ENCODE results near the gene TAP1. TPM values are rescaled to one million over a fixed set of nuclear protein-coding genes. Genes with fewer than 3 reads are reported as not detected.

TAP1 gene
- total and polyA plus RNA-seq, 2 donors (not counting 3 experiments of a cell fraction or from before 2014, with no cell fraction given): 15.6 to 25.9 TPM

DNA sequence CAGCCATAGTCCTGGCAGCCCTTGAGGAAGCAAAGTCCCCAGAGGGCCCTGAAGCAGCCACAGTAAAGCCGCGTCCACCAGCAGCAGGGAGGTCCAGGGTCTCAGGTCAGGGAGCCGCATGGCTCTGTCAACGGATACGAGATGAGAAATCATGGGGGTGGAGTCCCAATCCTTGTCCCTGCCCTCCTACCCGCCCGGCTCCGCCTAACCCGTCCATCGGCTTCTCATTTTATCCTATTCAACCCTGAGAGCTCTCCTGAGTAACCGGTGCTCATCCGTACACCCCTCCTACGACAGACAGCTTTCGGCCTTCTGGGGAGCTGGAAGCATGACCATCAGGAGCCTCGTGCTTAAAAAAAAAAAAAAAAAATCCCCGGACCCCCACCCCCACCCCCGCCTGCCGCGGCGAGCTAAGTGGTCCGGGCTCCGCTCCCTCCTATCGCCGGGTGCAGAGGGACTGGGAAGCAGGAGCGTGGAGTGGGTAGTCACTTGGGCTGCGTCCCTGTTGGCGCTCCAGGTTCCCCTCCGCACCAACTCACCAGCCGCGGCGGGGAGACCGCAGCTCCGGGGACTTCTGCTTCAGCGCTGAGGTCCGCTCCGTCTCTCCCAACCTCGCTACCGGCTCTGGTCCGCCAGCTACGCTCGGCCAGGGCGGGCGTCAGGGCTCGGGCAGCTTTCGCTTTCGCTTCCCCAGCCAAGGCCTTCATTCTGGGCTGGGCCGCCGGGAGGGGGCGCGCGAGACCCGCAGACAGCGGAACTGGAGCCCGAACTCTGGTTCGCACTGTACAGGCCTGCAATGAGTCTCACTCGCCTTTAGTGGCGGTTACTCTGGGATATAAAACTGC lies 15.2 kb downstream of the TAP1 start, which contains the start of gene TAP2:
TSS of gene TAP2 (minus strand) at position 626 of the 845 bp plus-strand sequence. CDS start at position 120, 506 bp downstream.
- intact Hi-C loops (cut with micrococcal nuclease) (loop anchor here (1.0 to 2.0 kb wide), 3 partner anchors 16 to 146 kb away; partner anchors contain the start of gene PSMB9), dilution Hi-C loops (cut with MboI; ENCODE audit: extremely low pct_ligation_motif_present, low sequenced_read_pairs) (no loop called here)
- FAIRE-seq (peak; percentile 90), DNase-seq (ENCODE audit: low read depth, low spot score) (peak; percentile 94)
- no peaks in the 10 kb centered on the region for H3K9me1 ChIP-seq (replicated peaks; ENCODE audit: control insufficient read depth, extremely low read depth, insufficient read depth, low read length)
- TF ChIP-seq MYC (IDR thresholded peaks at IDR 0.05; ENCODE audit: low read depth, low read length): peak; percentile 5
- TF ChIP-seq JUN (IDR thresholded peaks at IDR 0.05; ENCODE audit: borderline replicate concordance, insufficient read depth, insufficient read length, low read depth): no peak
- TF ChIP-seq, protein P1, sequence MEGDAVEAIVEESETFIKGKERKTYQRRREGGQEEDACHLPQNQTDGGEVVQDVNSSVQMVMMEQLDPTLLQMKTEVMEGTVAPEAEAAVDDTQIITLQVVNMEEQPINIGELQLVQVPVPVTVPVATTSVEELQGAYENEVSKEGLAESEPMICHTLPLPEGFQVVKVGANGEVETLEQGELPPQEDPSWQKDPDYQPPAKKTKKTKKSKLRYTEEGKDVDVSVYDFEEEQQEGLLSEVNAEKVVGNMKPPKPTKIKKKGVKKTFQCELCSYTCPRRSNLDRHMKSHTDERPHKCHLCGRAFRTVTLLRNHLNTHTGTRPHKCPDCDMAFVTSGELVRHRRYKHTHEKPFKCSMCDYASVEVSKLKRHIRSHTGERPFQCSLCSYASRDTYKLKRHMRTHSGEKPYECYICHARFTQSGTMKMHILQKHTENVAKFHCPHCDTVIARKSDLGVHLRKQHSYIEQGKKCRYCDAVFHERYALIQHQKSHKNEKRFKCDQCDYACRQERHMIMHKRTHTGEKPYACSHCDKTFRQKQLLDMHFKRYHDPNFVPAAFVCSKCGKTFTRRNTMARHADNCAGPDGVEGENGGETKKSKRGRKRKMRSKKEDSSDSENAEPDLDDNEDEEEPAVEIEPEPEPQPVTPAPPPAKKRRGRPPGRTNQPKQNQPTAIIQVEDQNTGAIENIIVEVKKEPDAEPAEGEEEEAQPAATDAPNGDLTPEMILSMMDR (IDR thresholded peaks at IDR 0.05; ENCODE audit: extremely low read depth in 1 of 2, insufficient read depth in 1 of 2, low read depth in 1 of 2, low read length in 2 of 2): peak; percentile 92 to 99
- TF ChIP-seq GATA2 (IDR thresholded peaks at IDR 0.05; ENCODE audit: insufficient read depth, insufficient read length, low read depth, low read length): no peak
- TF ChIP-seq POLR2A (IDR thresholded peaks at IDR 0.05; ENCODE audit: low read depth, low read length): peak; percentile 64
- TF ChIP-seq POLR2AphosphoS5 (IDR thresholded peaks at IDR 0.05; ENCODE audit: insufficient read depth, low read depth, low read length): peak; percentile 35
- no peak for TF ChIP-seq EZH2 (IDR thresholded peaks at IDR 0.05; ENCODE audit: borderline replicate concordance, low read depth, low read length, severe bottlenecking)
- TF ChIP-seq, protein P2, sequence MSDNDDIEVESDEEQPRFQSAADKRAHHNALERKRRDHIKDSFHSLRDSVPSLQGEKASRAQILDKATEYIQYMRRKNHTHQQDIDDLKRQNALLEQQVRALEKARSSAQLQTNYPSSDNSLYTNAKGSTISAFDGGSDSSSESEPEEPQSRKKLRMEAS (IDR thresholded peaks at IDR 0.05; ENCODE audit: insufficient read depth, insufficient read length): no peak
- no peak for TF ChIP-seq FOS (IDR thresholded peaks at IDR 0.05; ENCODE audit: borderline replicate concordance, insufficient read depth, low read length)
- ChIA-PET CTCF (interaction anchor here (0.6 to 11.0 kb wide), 49 partner anchors 11 to 940 kb away, joined by 3 to 397 read pairs (median 5); partner anchors contain the start of genes FKBPL, HLA-DMA, PSMB9 and TAP1), POLR2A (interaction anchor here (0.5 to 1.9 kb wide), 6 partner anchors 15 to 135 kb away, joined by 3 to 16 read pairs (median 8); partner anchors contain the start of genes BRD2, PSMB9 and TAP1)
- peaks cover 0 to 3% of the 10 kb centered on the region in 2 experiments for H3K36me3 ChIP-seq (ENCODE audit: control insufficient read depth in 2 of 2, extremely low read depth in 1 of 2, insufficient read depth in 2 of 2, low read length in 2 of 2)
- no peaks in the 10 kb centered on the region for H4K20me1 ChIP-seq (replicated peaks; ENCODE audit: control insufficient read depth, extremely low read depth, insufficient read depth, low read length)
- peak within 1 kb of the TSS; percentile 30 to 89 (median 70) for H3K4me3 ChIP-seq (replicated peaks in 1 of 3; ENCODE audit: insufficient read depth in 1 of 3, low read depth in 1 of 3, low read length in 3 of 3)
- peak within 1 kb of the TSS; percentile 82 for H2AFZ ChIP-seq (ENCODE audit: low read depth, low read length)
- H3K79me2 ChIP-seq (ENCODE audit: control insufficient read depth, insufficient read depth, low read length): peaks cover 9% of the 10 kb centered on the region
- peak within 1 kb of the TSS; percentile 83 for H3K4me2 ChIP-seq (ENCODE audit: insufficient read depth, low read length)
- H3K9ac ChIP-seq (replicated peaks; ENCODE audit: extremely low read depth, insufficient read depth, low read length): peak within 1 kb of the TSS; percentile 73
- TSS peak; percentile 24 for BruUV-seq (replicated peaks)
- peak within 1 kb of the TSS; percentile 54 for H3K27ac ChIP-seq (ENCODE audit: insufficient read depth, low read depth, low read length)
- H3K9me3 ChIP-seq (replicated peaks; ENCODE audit: control insufficient read depth, insufficient read depth, low read length): no peaks in the 10 kb centered on the region
- no peaks in the 10 kb centered on the region for H3K27me3 ChIP-seq (ENCODE audit: control insufficient read depth in 2 of 2, insufficient read depth in 2 of 2, low read length in 2 of 2)
- peaks cover 9% of the 10 kb centered on the region for H3K4me1 ChIP-seq (ENCODE audit: control insufficient read depth, extremely low read depth, insufficient read depth, low read length)
